Gastrocnemius medialis (tissue), 4 donors: ENCODE results near the gene SGTA.

Experiments used
- POLR2A ChIP-seq, 2 donors: fragments of 450-650 bp; IDR thresholded peaks; one replicate each; pipeline ENCODE4 v1.6.1; 2017; ENCODE audit warnings: antibody characterized with exemption in 2 of 2, mild to moderate bottlenecking in 2 of 2, moderate library complexity in 2 of 2
- TF ChIP-seq, protein P1 (sequence below), 5 experiments: fragments of 450-650 bp in 3 of 5; fragments of 200-600 bp in 2 of 5; sonication (generic) in 2 of 5; IDR thresholded peaks in 4 of 5; conservative IDR thresholded peaks in 1 of 5; 1 replicate in 4 of 5; 2 replicates in 1 of 5; pipeline ENCODE4 v1.5.1; 2016 to 2019; ENCODE audit warnings: antibody characterized with exemption in 5 of 5, mild to moderate bottlenecking in 3 of 5, moderate library complexity in 3 of 5

DNA sequence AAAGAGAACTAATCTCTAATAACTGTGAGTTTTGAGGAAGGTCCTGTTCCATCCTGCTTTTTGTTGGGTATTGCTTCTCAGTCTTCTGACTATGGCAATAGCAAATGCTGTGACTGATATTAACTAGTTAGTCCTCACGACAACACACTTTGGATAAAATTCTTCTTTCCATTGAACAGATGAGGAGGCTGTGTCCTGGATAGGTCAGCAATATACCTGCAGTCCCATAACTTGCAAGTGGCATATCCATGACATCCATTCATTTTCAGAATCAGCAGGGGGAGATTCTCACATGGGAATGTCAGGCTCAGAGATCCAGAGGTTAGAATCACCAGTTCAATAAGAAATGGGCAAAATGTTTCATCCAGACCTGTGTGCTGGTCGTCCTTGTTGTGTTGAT is 43.9 kb upstream of the SGTA start:
- TF ChIP-seq, protein P1, sequence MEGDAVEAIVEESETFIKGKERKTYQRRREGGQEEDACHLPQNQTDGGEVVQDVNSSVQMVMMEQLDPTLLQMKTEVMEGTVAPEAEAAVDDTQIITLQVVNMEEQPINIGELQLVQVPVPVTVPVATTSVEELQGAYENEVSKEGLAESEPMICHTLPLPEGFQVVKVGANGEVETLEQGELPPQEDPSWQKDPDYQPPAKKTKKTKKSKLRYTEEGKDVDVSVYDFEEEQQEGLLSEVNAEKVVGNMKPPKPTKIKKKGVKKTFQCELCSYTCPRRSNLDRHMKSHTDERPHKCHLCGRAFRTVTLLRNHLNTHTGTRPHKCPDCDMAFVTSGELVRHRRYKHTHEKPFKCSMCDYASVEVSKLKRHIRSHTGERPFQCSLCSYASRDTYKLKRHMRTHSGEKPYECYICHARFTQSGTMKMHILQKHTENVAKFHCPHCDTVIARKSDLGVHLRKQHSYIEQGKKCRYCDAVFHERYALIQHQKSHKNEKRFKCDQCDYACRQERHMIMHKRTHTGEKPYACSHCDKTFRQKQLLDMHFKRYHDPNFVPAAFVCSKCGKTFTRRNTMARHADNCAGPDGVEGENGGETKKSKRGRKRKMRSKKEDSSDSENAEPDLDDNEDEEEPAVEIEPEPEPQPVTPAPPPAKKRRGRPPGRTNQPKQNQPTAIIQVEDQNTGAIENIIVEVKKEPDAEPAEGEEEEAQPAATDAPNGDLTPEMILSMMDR (IDR thresholded peaks at IDR 0.05 in 4 of 5, conservative IDR thresholded peaks at IDR 0.05 in 1 of 5), result no peak
- TF ChIP-seq POLR2A (IDR thresholded peaks at IDR 0.05), result no peak
